Measurements from ENCODE around the gene SIM2. TPM values are rescaled to one million over a fixed set of nuclear protein-coding genes. Genes with fewer than 3 reads are reported as not detected.

The SIM2 gene
- total RNA-seq, 2 experiments from 2014 or later: 1.8 to 2.2 TPM

DNA sequence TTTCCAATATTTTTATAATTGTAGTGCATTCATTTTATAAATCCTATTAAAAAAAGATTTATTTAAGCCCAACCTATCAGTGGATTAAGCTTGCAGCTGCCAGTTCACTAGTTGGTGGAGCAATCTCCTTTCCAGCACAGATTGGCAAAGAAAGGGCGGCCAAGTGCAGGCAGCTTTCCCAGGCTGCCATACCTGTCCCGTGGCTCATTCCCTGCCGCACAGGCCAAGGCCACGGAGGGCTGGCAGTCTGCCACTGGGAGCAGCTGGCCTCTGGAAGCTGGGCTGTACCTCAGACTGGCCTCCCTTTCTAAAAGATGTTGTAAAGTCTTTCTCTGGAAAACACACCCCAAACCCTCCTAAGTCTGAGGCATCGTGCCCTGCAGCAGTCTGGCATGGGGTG, 74.2 kb downstream of the SIM2 start:
- no peaks in the 10 kb centered on the region for H3K36me3 Mint-ChIP-seq
- no peak overlapping the region for H3K27ac Mint-ChIP-seq
- ChIA-PET POLR2A (no interaction called here), CTCF (no interaction called here)
- no peaks in the 10 kb centered on the region for H3K27me3 Mint-ChIP-seq
- no peaks in the 10 kb centered on the region for H3K4me1 Mint-ChIP-seq (ENCODE audit: low read depth)
- intact Hi-C loops (cut with micrococcal nuclease): no loop called here
- DNase-seq: no peak
- H3K4me3 Mint-ChIP-seq: no peak overlapping the region
- H3K9me3 Mint-ChIP-seq: no peaks in the 10 kb centered on the region

DNA sequence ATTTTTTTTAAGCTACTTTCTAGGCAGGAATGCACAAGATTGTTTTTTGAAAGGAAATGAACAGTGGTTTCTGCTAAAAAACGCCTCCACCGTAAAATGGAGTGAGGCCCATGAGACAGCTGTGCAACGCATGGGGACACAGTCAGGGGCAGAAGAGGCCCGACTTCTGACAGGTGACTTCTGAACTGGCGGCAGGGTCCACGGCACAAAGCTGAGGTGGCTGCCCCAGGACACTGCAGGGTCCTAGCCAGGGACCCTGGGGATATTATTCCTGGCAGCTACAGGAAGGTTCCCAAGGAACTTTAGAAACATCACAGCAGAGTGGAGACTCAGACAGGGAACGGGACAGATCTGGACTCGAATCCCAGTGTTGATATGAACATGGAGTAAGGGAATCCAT, 75.1 kb downstream of the SIM2 start:
- Mint-ChIP-seq H3K4me3 (no peak overlapping the region), H3K27ac (no peak overlapping the region), H3K9me3 (no peaks in the 10 kb centered on the region), H3K4me1 (ENCODE audit: low read depth) (no peaks in the 10 kb centered on the region), H3K27me3 (no peaks in the 10 kb centered on the region), H3K36me3 (no peaks in the 10 kb centered on the region)
- CTCF ChIA-PET: no interaction called here
- POLR2A ChIA-PET: no interaction called here
- intact Hi-C loops (cut with micrococcal nuclease): no loop called here
- no peak for DNase-seq

GRCh38 chr21:36776981-36777617, 78.2 kb downstream of the SIM2 start:
- DNase-seq: no peak
- ChIA-PET POLR2A (no interaction called here), CTCF (no interaction called here)
- Mint-ChIP-seq H3K27ac (no peak overlapping the region), H3K36me3 (no peaks in the 10 kb centered on the region), H3K9me3 (no peaks in the 10 kb centered on the region), H3K27me3 (no peaks in the 10 kb centered on the region), H3K4me1 (ENCODE audit: low read depth) (no peaks in the 10 kb centered on the region), H3K4me3 (no peak overlapping the region)
- intact Hi-C loops (cut with micrococcal nuclease): no loop called here

DNA sequence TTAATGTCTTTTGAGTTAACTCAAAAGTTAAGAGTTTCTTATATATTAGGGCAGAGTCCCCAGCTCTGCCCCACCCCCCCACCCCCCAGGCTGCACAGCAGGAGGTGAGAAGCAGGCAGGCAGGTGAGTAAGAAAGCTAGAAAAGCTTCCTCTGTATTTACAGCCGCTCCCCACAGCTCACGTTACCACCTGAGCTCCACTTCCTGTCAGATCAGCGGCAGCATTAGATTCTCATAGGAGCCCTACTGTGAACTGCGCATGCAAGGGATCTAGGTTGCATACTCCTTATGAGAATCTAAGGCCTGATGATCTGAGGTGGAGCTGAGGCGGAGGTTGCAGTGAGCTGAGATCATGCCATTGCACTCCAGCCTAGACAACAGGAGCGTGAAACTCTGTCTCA, 81.9 kb downstream of the SIM2 start:
- DNase-seq: no peak
- Mint-ChIP-seq H3K4me3 (no peak overlapping the region), H3K27me3 (no peaks in the 10 kb centered on the region), H3K36me3 (no peaks in the 10 kb centered on the region), H3K4me1 (ENCODE audit: low read depth) (no peaks in the 10 kb centered on the region), H3K9me3 (no peaks in the 10 kb centered on the region), H3K27ac (no peak overlapping the region)
- POLR2A ChIA-PET: no interaction called here
- CTCF ChIA-PET: interaction anchor here (0.6 kb wide), 1 partner anchor 639 kb away, joined by 3 read pairs; no protein-coding TSS in a partner anchor
- intact Hi-C loops (cut with micrococcal nuclease): no loop called here

- peak; percentile 22 for DNase-seq
- H3K36me3 Mint-ChIP-seq: no peaks in the 10 kb centered on the region
- no peak overlapping the region for H3K4me3 Mint-ChIP-seq
- POLR2A ChIA-PET: no interaction called here
- H3K27me3 Mint-ChIP-seq: no peaks in the 10 kb centered on the region
- H3K27ac Mint-ChIP-seq: no peak overlapping the region
- no peaks in the 10 kb centered on the region for H3K4me1 Mint-ChIP-seq (ENCODE audit: low read depth)
- intact Hi-C loops (cut with micrococcal nuclease): no loop called here
- H3K9me3 Mint-ChIP-seq: no peaks in the 10 kb centered on the region
- CTCF ChIA-PET: no interaction called here
These were observed 84.9 kb downstream of the SIM2 start for GRCh38 chr21:36783612-36784374.

GRCh38 chr21:36784947-36785346, 86.0 kb downstream of the SIM2 start:
- H3K36me3 Mint-ChIP-seq: no peaks in the 10 kb centered on the region
- no peaks in the 10 kb centered on the region for H3K4me1 Mint-ChIP-seq (ENCODE audit: low read depth)
- no peak overlapping the region for H3K4me3 Mint-ChIP-seq
- POLR2A ChIA-PET: no interaction called here
- H3K27ac Mint-ChIP-seq: no peak overlapping the region
- H3K27me3 Mint-ChIP-seq: no peaks in the 10 kb centered on the region
- CTCF ChIA-PET: no interaction called here
- intact Hi-C loops (cut with micrococcal nuclease): no loop called here
- no peak for DNase-seq
- no peaks in the 10 kb centered on the region for H3K9me3 Mint-ChIP-seq

DNA sequence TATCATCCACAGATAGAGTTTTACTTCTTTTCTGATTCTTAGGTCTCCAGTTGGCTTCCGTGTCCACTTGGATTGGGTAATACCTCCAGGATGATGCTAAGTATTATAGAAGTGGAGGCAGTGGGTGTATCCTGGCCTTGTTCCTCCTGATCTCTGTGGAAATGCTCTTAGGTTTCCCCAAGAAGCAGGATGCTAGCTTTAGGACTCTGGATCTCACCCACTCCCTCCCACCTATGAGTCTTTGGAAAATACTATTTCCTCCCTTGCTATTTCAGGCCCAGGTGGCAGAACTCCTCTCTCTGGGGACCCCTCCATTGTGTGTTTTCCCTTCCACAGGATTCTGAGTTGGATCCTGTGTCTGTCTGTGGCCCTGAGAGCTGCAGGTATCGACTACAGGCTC, 86.7 kb downstream of the SIM2 start:
- Mint-ChIP-seq H3K4me3 (no peak overlapping the region), H3K4me1 (ENCODE audit: low read depth) (no peaks in the 10 kb centered on the region), H3K27me3 (no peaks in the 10 kb centered on the region), H3K36me3 (peaks cover under 1% of the 10 kb centered on the region), H3K27ac (no peak overlapping the region), H3K9me3 (no peaks in the 10 kb centered on the region)
- CTCF ChIA-PET: interaction anchor here (0.6 kb wide), 1 partner anchor 58 kb away, joined by 3 read pairs; no protein-coding TSS in a partner anchor
- no peak for DNase-seq
- intact Hi-C loops (cut with micrococcal nuclease): no loop called here
- POLR2A ChIA-PET: no interaction called here

DNA sequence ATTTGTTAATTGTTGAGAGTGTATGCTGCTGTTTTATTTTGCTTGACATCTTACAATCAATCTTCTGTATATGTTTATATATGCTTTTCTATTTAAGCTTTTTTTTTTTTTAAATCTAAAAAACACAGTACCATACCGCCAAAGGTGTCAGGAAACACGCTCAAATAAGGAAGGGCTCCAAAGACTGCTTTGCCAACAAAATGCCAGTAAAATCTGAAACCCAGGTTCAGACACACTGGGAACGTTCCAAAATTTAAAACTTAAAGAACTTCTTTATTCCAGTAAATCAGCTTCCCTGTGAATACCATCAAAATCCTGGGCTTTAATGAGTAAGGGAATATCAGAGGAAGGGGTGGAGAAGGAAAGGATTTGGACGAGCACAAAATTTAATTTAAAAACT, 87.3 kb downstream of the SIM2 start:
- Mint-ChIP-seq H3K27ac (no peak overlapping the region), H3K27me3 (no peaks in the 10 kb centered on the region), H3K4me3 (no peak overlapping the region), H3K4me1 (ENCODE audit: low read depth) (no peaks in the 10 kb centered on the region), H3K36me3 (peaks cover 4% of the 10 kb centered on the region), H3K9me3 (no peaks in the 10 kb centered on the region)
- POLR2A ChIA-PET: no interaction called here
- intact Hi-C loops (cut with micrococcal nuclease): no loop called here
- CTCF ChIA-PET: interaction anchor here (0.6 kb wide), 1 partner anchor 57 kb away, joined by 3 read pairs; no protein-coding TSS in a partner anchor
- no peak for DNase-seq

DNA sequence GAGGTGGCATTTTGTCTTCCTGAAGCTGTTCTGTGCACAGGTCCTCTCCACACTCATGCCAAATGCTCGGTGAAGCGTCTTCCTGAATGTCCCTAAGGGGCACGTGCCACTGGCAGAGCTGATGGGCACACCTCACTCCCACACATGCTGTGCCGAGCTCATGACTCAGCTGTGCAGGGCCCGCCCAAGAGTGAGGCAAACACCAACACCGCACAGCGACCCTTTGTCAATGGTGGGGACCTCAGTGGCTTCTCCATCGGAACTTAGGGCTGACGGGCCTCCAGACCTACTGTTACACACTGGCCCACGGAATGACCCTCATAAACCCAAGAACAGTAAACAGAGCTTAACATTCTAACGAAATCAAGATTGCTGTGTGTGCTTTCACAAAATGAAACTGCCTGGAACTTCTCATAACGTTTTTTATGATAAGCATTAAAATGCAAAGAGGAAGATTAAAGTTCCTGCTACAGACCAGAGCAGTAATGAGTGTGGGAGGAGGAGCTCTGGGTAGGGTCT, 89.3 kb downstream of the SIM2 start:
- H3K9me3 Mint-ChIP-seq: no peaks in the 10 kb centered on the region
- H3K27me3 Mint-ChIP-seq: no peaks in the 10 kb centered on the region
- ChIA-PET CTCF (interaction anchor here (0.5 to 1.2 kb wide), 2 partner anchors 129 to 178 kb away, joined by 3 read pairs; no protein-coding TSS in a partner anchor), POLR2A (no interaction called here)
- intact Hi-C loops (cut with micrococcal nuclease): no loop called here
- no peak overlapping the region for H3K27ac Mint-ChIP-seq
- peaks cover 4% of the 10 kb centered on the region for H3K36me3 Mint-ChIP-seq
- DNase-seq: no peak
- H3K4me3 Mint-ChIP-seq: no peak overlapping the region
- no peaks in the 10 kb centered on the region for H3K4me1 Mint-ChIP-seq (ENCODE audit: low read depth)

- no peak overlapping the region for H3K27ac Mint-ChIP-seq
- DNase-seq: no peak
- no peak overlapping the region for H3K4me3 Mint-ChIP-seq
- H3K4me1 Mint-ChIP-seq (ENCODE audit: low read depth): no peaks in the 10 kb centered on the region
- ChIA-PET POLR2A (no interaction called here), CTCF (no interaction called here)
- no peaks in the 10 kb centered on the region for H3K9me3 Mint-ChIP-seq
- peaks cover 11% of the 10 kb centered on the region for H3K36me3 Mint-ChIP-seq
- intact Hi-C loops (cut with micrococcal nuclease): no loop called here
- H3K27me3 Mint-ChIP-seq: no peaks in the 10 kb centered on the region
These were observed 91.7 kb downstream of the SIM2 start for GRCh38 chr21:36790616-36791015.

DNA sequence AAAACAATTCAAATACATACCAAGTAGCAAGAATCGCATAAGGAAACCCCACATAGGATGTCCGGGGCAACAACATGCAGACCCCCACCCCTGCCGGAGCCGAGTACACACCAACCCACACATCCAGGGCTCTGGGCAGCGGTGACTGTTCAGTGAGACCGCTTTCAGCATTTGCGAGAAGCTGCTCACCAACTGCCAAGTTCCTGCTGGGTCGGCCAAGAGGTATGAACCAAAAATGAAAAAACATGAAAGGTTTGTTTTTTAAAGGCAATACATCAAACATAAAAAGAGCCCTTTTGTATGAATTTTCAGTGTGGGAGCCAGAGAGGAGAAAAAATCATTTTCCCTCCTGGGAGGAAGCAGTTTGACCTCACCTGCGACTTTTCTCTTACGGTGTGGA, 92.3 kb downstream of the SIM2 start:
- H3K4me1 Mint-ChIP-seq (ENCODE audit: low read depth): no peaks in the 10 kb centered on the region
- CTCF ChIA-PET: no interaction called here
- peaks cover 14% of the 10 kb centered on the region for H3K36me3 Mint-ChIP-seq
- H3K27ac Mint-ChIP-seq: no peak overlapping the region
- no peak overlapping the region for H3K4me3 Mint-ChIP-seq
- POLR2A ChIA-PET: no interaction called here
- H3K27me3 Mint-ChIP-seq: no peaks in the 10 kb centered on the region
- H3K9me3 Mint-ChIP-seq: peaks cover 4% of the 10 kb centered on the region
- no peak for DNase-seq
- intact Hi-C loops (cut with micrococcal nuclease): no loop called here

- intact Hi-C loops (cut with micrococcal nuclease): no loop called here
- no peak overlapping the region for H3K27ac Mint-ChIP-seq
- no peak overlapping the region for H3K4me3 Mint-ChIP-seq
- peaks cover 17% of the 10 kb centered on the region for H3K36me3 Mint-ChIP-seq
- H3K27me3 Mint-ChIP-seq: no peaks in the 10 kb centered on the region
- peaks cover 10% of the 10 kb centered on the region for H3K9me3 Mint-ChIP-seq
- no peak for DNase-seq
- no peaks in the 10 kb centered on the region for H3K4me1 Mint-ChIP-seq (ENCODE audit: low read depth)
- CTCF ChIA-PET: no interaction called here
- POLR2A ChIA-PET: no interaction called here
These were observed 93.0 kb downstream of the SIM2 start for GRCh38 chr21:36791695-36792470.

Measured in activated CD4-positive, alpha-beta memory T cell treated with anti-CD3 and anti-CD28 coated beads for 36 hours (primary cell).